Muscle layer of colon (tissue), 2 donors: ENCODE results near the gene ACSF3.

Experiments
- H3K27ac ChIP-seq: one replicate; pipeline ENCODE4 v1.7.0; 2013; ENCODE audit warnings: low read depth, mild to moderate bottlenecking, low read length, moderate library complexity
- H3K27me3 ChIP-seq, 2 donors: one replicate each; pipeline ENCODE4 v1.7.0; 2013; ENCODE audit warnings: low read length in 2 of 2, mild to moderate bottlenecking in 2 of 2; ENCODE audit not compliant: insufficient read depth in 2 of 2, control insufficient read depth in 1 of 2
- H3K36me3 ChIP-seq: one replicate; pipeline ENCODE4 v1.7.0; 2013; ENCODE audit warnings: mild to moderate bottlenecking, low read length; ENCODE audit not compliant: insufficient read depth
- H3K4me1 ChIP-seq: one replicate; pipeline ENCODE4 v1.7.0; 2013; ENCODE audit warnings: mild to moderate bottlenecking, low read length; ENCODE audit not compliant: insufficient read depth
- H3K4me3 ChIP-seq, 2 donors: one replicate each; pipeline ENCODE4 v1.7.0; 2013; ENCODE audit warnings: low read length in 2 of 2, low read depth in 1 of 2, mild to moderate bottlenecking in 1 of 2, moderate library complexity in 1 of 2
- H3K9ac ChIP-seq: one replicate; pipeline ENCODE4 v1.7.0; 2013; ENCODE audit warnings: low read length
- H3K9me3 ChIP-seq: one replicate; pipeline ENCODE4 v1.7.0; 2013; ENCODE audit warnings: mild to moderate bottlenecking, low read length
- donor health status: abdominal sarcoma.
- donor health status: Adenocarcinoma of cecum.

Gene ACSF3

GRCh38 chr16:89174055-89174827 lies 80.6 kb downstream of the ACSF3 start:
- H3K9ac ChIP-seq, result no peak overlapping the region
- no peaks in the 10 kb centered on the region for H3K36me3 ChIP-seq
- H3K9me3 ChIP-seq, result no peaks in the 10 kb centered on the region
- no peak overlapping the region for H3K27ac ChIP-seq
- H3K27me3 ChIP-seq, result peaks cover 18 to 70% of the 10 kb centered on the region in 2 donors
- peaks cover 4% of the 10 kb centered on the region for H3K4me1 ChIP-seq
- no peak overlapping the region for H3K4me3 ChIP-seq

- no peak overlapping the region for H3K4me3 ChIP-seq
- H3K9me3 ChIP-seq, result no peaks in the 10 kb centered on the region
- H3K27ac ChIP-seq, result no peak overlapping the region
- H3K4me1 ChIP-seq, result peaks cover 4% of the 10 kb centered on the region
- peaks cover 12 to 64% of the 10 kb centered on the region in 2 donors for H3K27me3 ChIP-seq
- no peak overlapping the region for H3K9ac ChIP-seq
- no peaks in the 10 kb centered on the region for H3K36me3 ChIP-seq
Observed at GRCh38 chr16:89174877-89175276, 81.2 kb downstream of the ACSF3 start.

GRCh38 chr16:89175280-89176146 lies 81.9 kb downstream of the ACSF3 start:
- Histone ChIP-seq H3K4me1 (peaks cover 4% of the 10 kb centered on the region), H3K9ac (no peak overlapping the region), H3K27ac (no peak overlapping the region), H3K9me3 (no peaks in the 10 kb centered on the region), H3K27me3 (peaks cover 5 to 58% of the 10 kb centered on the region in 2 donors), H3K36me3 (no peaks in the 10 kb centered on the region), H3K4me3 (no peak overlapping the region)

- H3K27ac ChIP-seq, result no peak overlapping the region
- H3K9ac ChIP-seq, result no peak overlapping the region
- H3K36me3 ChIP-seq, result no peaks in the 10 kb centered on the region
- peaks cover 0 to 51% of the 10 kb centered on the region in 2 donors for H3K27me3 ChIP-seq
- no peak overlapping the region for H3K4me3 ChIP-seq
- no peaks in the 10 kb centered on the region for H3K9me3 ChIP-seq
- no peaks in the 10 kb centered on the region for H3K4me1 ChIP-seq
Observed at GRCh38 chr16:89176147-89176690, 82.6 kb downstream of the ACSF3 start.

GRCh38 chr16:89176717-89177116 lies 83.1 kb downstream of the ACSF3 start:
- peaks cover 0 to 49% of the 10 kb centered on the region in 2 donors for H3K27me3 ChIP-seq

GRCh38 chr16:89177501-89177900 lies 83.8 kb downstream of the ACSF3 start:
- Histone ChIP-seq H3K36me3 (no peaks in the 10 kb centered on the region), H3K4me1 (no peaks in the 10 kb centered on the region), H3K4me3 (no peak overlapping the region), H3K27me3 (peaks cover 0 to 41% of the 10 kb centered on the region in 2 donors), H3K27ac (no peak overlapping the region), H3K9ac (no peak overlapping the region), H3K9me3 (no peaks in the 10 kb centered on the region)

More at GRCh38 chr16:89176717-89177116, 83.1 kb downstream of the ACSF3 start:
- no peak overlapping the region for H3K27ac ChIP-seq
- no peaks in the 10 kb centered on the region for H3K36me3 ChIP-seq
- no peak overlapping the region for H3K9ac ChIP-seq
- H3K4me1 ChIP-seq, result no peaks in the 10 kb centered on the region
- H3K4me3 ChIP-seq, result no peak overlapping the region
- no peaks in the 10 kb centered on the region for H3K9me3 ChIP-seq

GRCh38 chr16:89178453-89179147 lies 84.9 kb downstream of the ACSF3 start:
- Histone ChIP-seq H3K4me1 (no peaks in the 10 kb centered on the region), H3K27ac (no peak overlapping the region), H3K9ac (no peak overlapping the region), H3K36me3 (no peaks in the 10 kb centered on the region), H3K4me3 (no peak overlapping the region), H3K27me3 (peaks cover 0 to 35% of the 10 kb centered on the region in 2 donors), H3K9me3 (no peaks in the 10 kb centered on the region)

GRCh38 chr16:89179148-89179484 lies 85.5 kb downstream of the ACSF3 start:
- Histone ChIP-seq H3K4me3 (no peak overlapping the region), H3K27me3 (peaks cover 0 to 33% of the 10 kb centered on the region in 2 donors), H3K9me3 (no peaks in the 10 kb centered on the region), H3K27ac (no peak overlapping the region), H3K36me3 (no peaks in the 10 kb centered on the region), H3K4me1 (no peaks in the 10 kb centered on the region), H3K9ac (no peak overlapping the region)

GRCh38 chr16:89179656-89180315 lies 86.1 kb downstream of the ACSF3 start:
- Histone ChIP-seq H3K4me3 (no peak overlapping the region), H3K27me3 (peaks cover 0 to 33% of the 10 kb centered on the region in 2 donors), H3K9me3 (no peaks in the 10 kb centered on the region), H3K9ac (no peak overlapping the region), H3K36me3 (no peaks in the 10 kb centered on the region), H3K27ac (no peak overlapping the region), H3K4me1 (no peaks in the 10 kb centered on the region)

GRCh38 chr16:89183463-89183862 lies 89.8 kb downstream of the ACSF3 start:
- Histone ChIP-seq H3K9me3 (no peaks in the 10 kb centered on the region), H3K27ac (no peak overlapping the region), H3K4me3 (no peak overlapping the region), H3K27me3 (peaks cover 0 to 21% of the 10 kb centered on the region in 2 donors), H3K36me3 (no peaks in the 10 kb centered on the region), H3K4me1 (no peaks in the 10 kb centered on the region), H3K9ac (no peak overlapping the region)
